ENCODE data around the gene MRPL27. TPM values are rescaled to one million over a fixed set of nuclear protein-coding genes. Genes with fewer than 3 reads are reported as not detected.

Gene MRPL27
- total RNA-seq, 3 donors from 2014 or later = 63.7 to 90.3 (median 80.2) TPM

- intact Hi-C loops (cut with DNase I, micrococcal nuclease) = no loop called here
- Histone ChIP-seq H3K36me3 (ENCODE audit: low read depth) (no peaks in the 10 kb centered on the region), H3K9me3 (no peaks in the 10 kb centered on the region), H3K4me1 (ENCODE audit: low read depth) (no peaks in the 10 kb centered on the region), H3K4me3 (no peak overlapping the region)
- ATAC-seq (no peak), DNase-seq (no peak)
- no peak for TF ChIP-seq CTCF (IDR thresholded peaks at IDR 0.05)
Measured at GRCh38 chr17:50318501-50319285, 54.3 kb downstream of the MRPL27 start.

Other genes starting within 250 kb of the MRPL27 start
- 1 to 10 TPM in 2 of 3 donors, under 1 TPM in 1; 0.52 to 2.6 (median 1.2) TPM for gene SAMD14, start 243.0 kb downstream of the MRPL27 start, total RNA-seq
- gene PPP1R9B, start 222.5 kb downstream of the MRPL27 start, total RNA-seq = 10 to 100 TPM; 27.3 to 47.5 (median 33.1) TPM
- 10 to 100 TPM in 1 of 3 donors, 1 to 10 TPM in 1, under 1 TPM in 1; 0.64 to 30.7 (median 6.8) TPM for gene SGCA, start 207.2 kb downstream of the MRPL27 start, total RNA-seq
- gene COL1A1, start 171.6 kb downstream of the MRPL27 start, total RNA-seq = 100 to 1,000 TPM in 2 of 3 donors, 10 to 100 TPM in 1; 53.0 to 248 (median 160) TPM
- gene TMEM92, start 98.7 kb downstream of the MRPL27 start, total RNA-seq = 1 to 10 TPM; 1.3 to 2.8 (median 2.6) TPM
- 10 to 100 TPM; 14.7 to 20.0 (median 18.4) TPM for gene XYLT2, start 27.1 kb downstream of the MRPL27 start, total RNA-seq
- gene EME1, start within 50 bp of the MRPL27 start, total RNA-seq = 1 to 10 TPM in 2 of 3 donors, under 1 TPM in 1; 0.76 to 4.0 (median 1.8) TPM
- 100 to 1,000 TPM in 2 of 3 donors, 10 to 100 TPM in 1; 76.8 to 143 (median 109) TPM for gene LRRC59, start 24.3 kb upstream of the MRPL27 start, total RNA-seq
- 100 to 1,000 TPM in 1 of 3 donors, 10 to 100 TPM in 2; 79.7 to 246 (median 99.4) TPM for gene ACSF2, start 53.0 kb upstream of the MRPL27 start, total RNA-seq
- 10 to 100 TPM in 1 of 3 donors, 1 to 10 TPM in 2; 4.6 to 15.3 (median 5.8) TPM for gene CHAD, start 95.7 kb upstream of the MRPL27 start, total RNA-seq
- 10 to 100 TPM; 35.9 to 38.2 (median 37.7) TPM for gene RSAD1, start 105.7 kb upstream of the MRPL27 start, total RNA-seq
- gene MYCBPAP, start 135.3 kb upstream of the MRPL27 start, total RNA-seq = 1 to 10 TPM; 1.6 to 3.4 (median 2.4) TPM
- 10 to 100 TPM; 16.2 to 40.0 (median 27.4) TPM for gene EPN3, start 159.6 kb upstream of the MRPL27 start, total RNA-seq
- 10 to 100 TPM; 54.3 to 95.3 (median 65.4) TPM for gene SPATA20, start 174.0 kb upstream of the MRPL27 start, total RNA-seq
- under 1 TPM; 0.07 to 0.32 (median 0.12) TPM for gene CACNA1G, start 187.5 kb upstream of the MRPL27 start, total RNA-seq

Measured in mucosa of descending colon (tissue), 3 donors.